NB4 (cell line): Measurements from ENCODE around the gene CMYA5.

Source experiments
- DNase-seq: peaks from one replicate; pipeline ENCODE4 v3.0.0; 2010; ENCODE audit warnings: low read depth
- H3K4me3 ChIP-seq: one replicate; pipeline ENCODE4 v1.5.1; 2011; ENCODE audit warnings: mild to moderate bottlenecking, low read depth, low read length, moderate library complexity
- CTCF ChIP-seq: IDR thresholded peaks from one replicate; pipeline ENCODE4 v1.5.1; 2012; ENCODE audit warnings: low read depth, low read length
- MAX ChIP-seq: IDR thresholded peaks from 2 replicates; pipeline ENCODE4 v1.6.1; 2011; ENCODE audit warnings: low read depth, low read length
- MYC ChIP-seq: IDR thresholded peaks from 2 replicates; pipeline ENCODE4 v1.6.1; 2011; ENCODE audit warnings: low read depth, low read length
- POLR2A ChIP-seq: IDR thresholded peaks from 2 replicates; pipeline ENCODE4 v1.6.1; 2011; ENCODE audit warnings: mild to moderate bottlenecking; ENCODE audit not compliant: insufficient read length; ENCODE audit errors: extremely low read depth

CMYA5 gene

GRCh38 chr5:79731775-79732174 lies 42.1 kb downstream of the CMYA5 start:
- no peak overlapping the region for H3K4me3 ChIP-seq
- DNase-seq: no peak
- TF ChIP-seq POLR2A (no peak), MYC (no peak), MAX (no peak), CTCF (no peak)

- DNase-seq: no peak
- no peak overlapping the region for H3K4me3 ChIP-seq
- TF ChIP-seq MAX: no peak
- TF ChIP-seq CTCF: no peak
- TF ChIP-seq POLR2A: no peak
- no peak for TF ChIP-seq MYC
These were observed 47.2 kb downstream of the CMYA5 start for GRCh38 chr5:79736528-79737514.

- DNase-seq: no peak
- TF ChIP-seq CTCF (no peak), POLR2A (no peak), MAX (no peak), MYC (no peak)
- no peak overlapping the region for H3K4me3 ChIP-seq
These were observed 48.7 kb downstream of the CMYA5 start for GRCh38 chr5:79738349-79738748.

- no peak for DNase-seq
These were observed 53.0 kb downstream of the CMYA5 start for GRCh38 chr5:79742549-79743136.

More at GRCh38 chr5:79742549-79743136, 53.0 kb downstream of the CMYA5 start:
- no peak overlapping the region for H3K4me3 ChIP-seq
- TF ChIP-seq MYC (no peak), MAX (no peak), CTCF (no peak), POLR2A (no peak)
